ENCODE measurements around the gene IL36G.

The IL36G gene

GRCh38 chr2:113018509-113018908 is 40.7 kb downstream of the IL36G start:
- no peak overlapping the region for H3K4me3 ChIP-seq (ENCODE audit: low read length)
- no peak for TF ChIP-seq ZNF274 (IDR thresholded peaks at IDR 0.05; ENCODE audit: low read depth, low read length)

GRCh38 chr2:113021312-113021711 is 43.5 kb downstream of the IL36G start:
- TF ChIP-seq ZNF274 (IDR thresholded peaks at IDR 0.05; ENCODE audit: low read depth, low read length), result no peak

GRCh38 chr2:113024764-113025163 is 47.0 kb downstream of the IL36G start:
- no peak for TF ChIP-seq ZNF274 (IDR thresholded peaks at IDR 0.05; ENCODE audit: low read depth, low read length)
- no peak overlapping the region for H3K4me3 ChIP-seq (ENCODE audit: low read length)

More at GRCh38 chr2:113021312-113021711, 43.5 kb downstream of the IL36G start:
- H3K4me3 ChIP-seq (ENCODE audit: low read length), result no peak overlapping the region

- H3K4me3 ChIP-seq (ENCODE audit: low read length), result no peak overlapping the region
- no peak for TF ChIP-seq ZNF274 (IDR thresholded peaks at IDR 0.05; ENCODE audit: low read depth, low read length)
Measured at GRCh38 chr2:113025737-113026136, 47.9 kb downstream of the IL36G start.

GRCh38 chr2:113027691-113028090 is 49.9 kb downstream of the IL36G start:
- H3K4me3 ChIP-seq (ENCODE audit: low read length), result no peak overlapping the region
- no peak for TF ChIP-seq ZNF274 (IDR thresholded peaks at IDR 0.05; ENCODE audit: low read depth, low read length)

GRCh38 chr2:113028112-113028511 is 50.3 kb downstream of the IL36G start:
- TF ChIP-seq ZNF274 (IDR thresholded peaks at IDR 0.05; ENCODE audit: low read depth, low read length), result no peak
- no peak overlapping the region for H3K4me3 ChIP-seq (ENCODE audit: low read length)

GRCh38 chr2:113032737-113033136 is 54.9 kb downstream of the IL36G start:
- no peak for TF ChIP-seq ZNF274 (IDR thresholded peaks at IDR 0.05; ENCODE audit: low read depth, low read length)
- H3K4me3 ChIP-seq (ENCODE audit: low read length), result no peak overlapping the region

- TF ChIP-seq ZNF274 (IDR thresholded peaks at IDR 0.05; ENCODE audit: low read depth, low read length), result no peak
- no peak overlapping the region for H3K4me3 ChIP-seq (ENCODE audit: low read length)
Measured at GRCh38 chr2:113034016-113034415, 56.2 kb downstream of the IL36G start.

Measured in GM08714 (cell line).